Activated B cell treated with CpG ODN at 0.5 μM for 24 hours (primary cell): Measurements from ENCODE around the gene MAP3K13. TPM values are rescaled to one million over a fixed set of nuclear protein-coding genes. Genes with fewer than 3 reads are reported as not detected.

Experiments
- ATAC-seq: fragments of 200-7000 bp; cut with Tn5 transposase; one replicate; pipeline ENCODE4 v1.10.0; 2021; ENCODE audit warnings: low read depth, mild to moderate bottlenecking, moderate library complexity
- CTCF ChIA-PET: fragments of 350-600 bp; sonication (Branson Sonifier 250); formaldehyde crosslinking; loops from one replicate; lab custom pipeline; 2021; ENCODE audit warnings: antibody characterized with exemption; lab: Charles Lee
- POLR2A ChIA-PET: fragments of 350-600 bp; sonication (Branson Sonifier 250); formaldehyde crosslinking; loops from one replicate; lab custom pipeline; 2021; ENCODE audit warnings: antibody characterized with exemption; lab: Charles Lee
- DNase-seq: peaks from one replicate; pipeline ENCODE4 v3.0.0; 2022
- H3K27ac Mint-ChIP-seq: one replicate; pipeline ENCODE4 v1.8.0; 2020; ENCODE audit warnings: mixed read lengths
- H3K27me3 Mint-ChIP-seq: one replicate; pipeline ENCODE4 v1.8.0; 2021; ENCODE audit warnings: mixed read lengths
- H3K36me3 Mint-ChIP-seq: one replicate; pipeline ENCODE4 v1.8.0; 2021; ENCODE audit warnings: low read depth, mixed read lengths
- H3K4me1 Mint-ChIP-seq: one replicate; pipeline ENCODE4 v1.8.0; 2021; ENCODE audit warnings: mixed read lengths
- H3K4me3 Mint-ChIP-seq: one replicate; pipeline ENCODE4 v1.8.0; 2020; ENCODE audit warnings: mild to moderate bottlenecking, mixed read lengths
- H3K9me3 Mint-ChIP-seq: one replicate; pipeline ENCODE4 v1.8.0; 2020; ENCODE audit warnings: mixed read lengths
- CTCF ChIP-seq: fragments of 200-600 bp; IDR thresholded peaks from one replicate; pipeline ENCODE4 v1.8.0; 2022; ENCODE audit warnings: antibody characterized with exemption, mild to moderate bottlenecking
- intact Hi-C: fragments of 100-400 bp; cut with micrococcal nuclease; formaldehyde crosslinking; loops from one replicate; pipeline ENCODE4 v1.15.1; 2024
- total RNA-seq: library from RNA; stranded (reverse); gene quantifications from 2 replicates; pipeline ENCODE4 v1.2.3, GENCODE V29; 2022

MAP3K13 gene
- total RNA-seq, 1 donor from 2014 or later: 10.5 TPM

- peaks cover 10% of the 10 kb centered on the region for H3K27me3 Mint-ChIP-seq
- peaks cover 1% of the 10 kb centered on the region for H3K9me3 Mint-ChIP-seq
- ChIA-PET CTCF (no interaction called here), POLR2A (no interaction called here)
- H3K4me1 Mint-ChIP-seq: no peaks in the 10 kb centered on the region
- ATAC-seq (no peak), DNase-seq (no peak)
- H3K4me3 Mint-ChIP-seq: no peak overlapping the region
- no peak overlapping the region for H3K27ac Mint-ChIP-seq
- no peak for TF ChIP-seq CTCF
- H3K36me3 Mint-ChIP-seq: no peaks in the 10 kb centered on the region
- intact Hi-C loops: no loop called here
Observed at GRCh38 chr3:185504636-185505035, 141.7 kb downstream of the MAP3K13 start.

- H3K36me3 Mint-ChIP-seq: no peaks in the 10 kb centered on the region
- intact Hi-C loops: no loop called here
- H3K27me3 Mint-ChIP-seq: peaks cover 10% of the 10 kb centered on the region
- H3K9me3 Mint-ChIP-seq: no peaks in the 10 kb centered on the region
- no peak for TF ChIP-seq CTCF
- no peak overlapping the region for H3K27ac Mint-ChIP-seq
- H3K4me3 Mint-ChIP-seq: no peak overlapping the region
- POLR2A ChIA-PET: no interaction called here
- CTCF ChIA-PET: no interaction called here
- no peaks in the 10 kb centered on the region for H3K4me1 Mint-ChIP-seq
- DNase-seq (no peak), ATAC-seq (no peak)
Observed at GRCh38 chr3:185507883-185508282, 144.9 kb downstream of the MAP3K13 start.

GRCh38 chr3:185508335-185508991 is 145.5 kb downstream of the MAP3K13 start:
- no peaks in the 10 kb centered on the region for H3K9me3 Mint-ChIP-seq
- no peak for DNase-seq
- ChIA-PET CTCF (no interaction called here), POLR2A (no interaction called here)
- no peak overlapping the region for H3K27ac Mint-ChIP-seq
- peaks cover 10% of the 10 kb centered on the region for H3K27me3 Mint-ChIP-seq
- no peak for TF ChIP-seq CTCF
- no peak for ATAC-seq
- H3K4me1 Mint-ChIP-seq: no peaks in the 10 kb centered on the region
- no peak overlapping the region for H3K4me3 Mint-ChIP-seq
- intact Hi-C loops: no loop called here
- H3K36me3 Mint-ChIP-seq: no peaks in the 10 kb centered on the region

- H3K4me3 Mint-ChIP-seq: no peak overlapping the region
- no peaks in the 10 kb centered on the region for H3K9me3 Mint-ChIP-seq
- DNase-seq (no peak), ATAC-seq (no peak)
- H3K27ac Mint-ChIP-seq: no peak overlapping the region
- intact Hi-C loops: no loop called here
- TF ChIP-seq CTCF: no peak
- no peaks in the 10 kb centered on the region for H3K36me3 Mint-ChIP-seq
- no peaks in the 10 kb centered on the region for H3K4me1 Mint-ChIP-seq
- CTCF ChIA-PET: no interaction called here
- POLR2A ChIA-PET: no interaction called here
- H3K27me3 Mint-ChIP-seq: peaks cover 3% of the 10 kb centered on the region
Observed at GRCh38 chr3:185511711-185512110, 148.8 kb downstream of the MAP3K13 start.

GRCh38 chr3:185517387-185518130 is 154.6 kb downstream of the MAP3K13 start:
- no peak overlapping the region for H3K4me3 Mint-ChIP-seq
- TF ChIP-seq CTCF: no peak
- no peak for DNase-seq
- ATAC-seq: no peak
- intact Hi-C loops: no loop called here
- H3K36me3 Mint-ChIP-seq: no peaks in the 10 kb centered on the region
- ChIA-PET CTCF (no interaction called here), POLR2A (no interaction called here)
- no peaks in the 10 kb centered on the region for H3K9me3 Mint-ChIP-seq
- H3K27ac Mint-ChIP-seq: no peak overlapping the region
- peaks cover 13% of the 10 kb centered on the region for H3K27me3 Mint-ChIP-seq
- no peaks in the 10 kb centered on the region for H3K4me1 Mint-ChIP-seq
